Loucy (cell line): Measurements from ENCODE around the gene RAB3GAP1.

Experiments used
- H2AFZ ChIP-seq: fragments of 200-600 bp; sonication (generic); 2 replicates; pipeline ENCODE4 v1.6.0; 2016; ENCODE audit warnings: antibody characterized with exemption, mild to moderate bottlenecking, low read length, moderate library complexity
- H3F3A ChIP-seq: fragments of 200-600 bp; 2 replicates; pipeline ENCODE4 v1.6.0; 2016; ENCODE audit warnings: antibody characterized with exemption, low read depth, mild to moderate bottlenecking
- H3K27me3 ChIP-seq: fragments of 200-600 bp; sonication (generic); 2 replicates; pipeline ENCODE4 v1.6.1; 2014; ENCODE audit warnings: low read length, mild to moderate bottlenecking; ENCODE audit not compliant: insufficient read depth, poor library complexity, severe bottlenecking
- H3K36me3 ChIP-seq: fragments of 200-600 bp; sonication (generic); 2 replicates; pipeline ENCODE4 v1.6.1; 2016; ENCODE audit warnings: low read length; ENCODE audit not compliant: insufficient read depth
- H3K4me1 ChIP-seq: fragments of 200-600 bp; sonication (generic); 2 replicates; pipeline ENCODE4 v1.5.1; 2014; ENCODE audit warnings: low read length, mild to moderate bottlenecking; ENCODE audit not compliant: insufficient read depth, poor library complexity, severe bottlenecking
- H3K4me2 ChIP-seq: fragments of 200-600 bp; sonication (generic); 2 replicates; pipeline ENCODE4 v1.6.0; 2014; ENCODE audit warnings: antibody characterized with exemption, low read length, low read depth, mild to moderate bottlenecking; ENCODE audit not compliant: poor library complexity, severe bottlenecking
- H3K4me3 ChIP-seq: fragments of 200-600 bp; sonication (generic); 2 replicates; pipeline ENCODE4 v1.5.1; 2014; ENCODE audit warnings: low read length, mild to moderate bottlenecking, mixed read lengths; ENCODE audit not compliant: poor library complexity, severe bottlenecking
- H3K79me2 ChIP-seq: fragments of 200-600 bp; sonication (generic); 2 replicates; pipeline ENCODE4 v1.6.1; 2014; ENCODE audit warnings: low read length; ENCODE audit not compliant: insufficient read depth
- H3K9ac ChIP-seq: fragments of 200-600 bp; sonication (generic); 2 replicates; pipeline ENCODE4 v1.6.0; 2014; ENCODE audit warnings: mild to moderate bottlenecking, low read depth, low read length, moderate library complexity; ENCODE audit not compliant: poor library complexity, severe bottlenecking
- H3K9me2 ChIP-seq: fragments of 200-600 bp; sonication (generic); replicated peaks from 2 replicates; pipeline ENCODE4 v1.6.1; 2016; ENCODE audit warnings: low read depth, low read length, mixed read lengths
- H3K9me3 ChIP-seq: fragments of 200-600 bp; sonication (generic); 2 replicates; pipeline ENCODE4 v1.6.1; 2014; ENCODE audit warnings: mild to moderate bottlenecking, antibody characterized with exemption, low read length, low read depth; ENCODE audit not compliant: insufficient read depth
- H4K20me1 ChIP-seq: fragments of 200-600 bp; sonication (generic); 2 replicates; pipeline ENCODE4 v1.6.0; 2014; ENCODE audit warnings: antibody characterized with exemption, low read length, mild to moderate bottlenecking; ENCODE audit not compliant: insufficient read depth, poor library complexity, severe bottlenecking
- CTCF ChIP-seq: fragments of 200-600 bp; sonication (generic); conservative IDR thresholded peaks from 2 replicates; pipeline ENCODE4 v1.5.1; 2014; ENCODE audit warnings: mild to moderate bottlenecking, antibody characterized with exemption, low read length
- EZH2phosphoT487 ChIP-seq: fragments of 200-600 bp; IDR thresholded peaks from 2 replicates; pipeline ENCODE4 v1.6.1; 2018; ENCODE audit warnings: antibody characterized with exemption, mild to moderate bottlenecking, moderate library complexity, borderline replicate concordance

Gene RAB3GAP1

GRCh38 chr2:135011633-135012032 is 40.5 kb upstream of the RAB3GAP1 start:
- TF ChIP-seq EZH2phosphoT487 (no peak), CTCF (no peak)
- Histone ChIP-seq H3K9me3 (no peaks in the 10 kb centered on the region), H3F3A (no peaks in the 10 kb centered on the region), H4K20me1 (no peaks in the 10 kb centered on the region), H3K4me2 (no peak overlapping the region), H3K9ac (no peak overlapping the region), H3K4me1 (no peaks in the 10 kb centered on the region), H3K79me2 (no peaks in the 10 kb centered on the region), H3K4me3 (no peak overlapping the region), H3K36me3 (no peaks in the 10 kb centered on the region), H3K27me3 (no peaks in the 10 kb centered on the region), H2AFZ (no peak overlapping the region), H3K9me2 (no peaks in the 10 kb centered on the region)

GRCh38 chr2:135021618-135022017 is 30.5 kb upstream of the RAB3GAP1 start:
- H2AFZ ChIP-seq = no peak overlapping the region
- H3K9me3 ChIP-seq = no peaks in the 10 kb centered on the region
- no peaks in the 10 kb centered on the region for H3F3A ChIP-seq
- no peak overlapping the region for H3K4me3 ChIP-seq
- no peak for TF ChIP-seq CTCF
- TF ChIP-seq EZH2phosphoT487 = no peak
- no peaks in the 10 kb centered on the region for H3K9me2 ChIP-seq
- H3K27me3 ChIP-seq = no peaks in the 10 kb centered on the region
- no peaks in the 10 kb centered on the region for H4K20me1 ChIP-seq
- no peaks in the 10 kb centered on the region for H3K4me1 ChIP-seq
- H3K36me3 ChIP-seq = no peaks in the 10 kb centered on the region
- H3K79me2 ChIP-seq = no peaks in the 10 kb centered on the region
- H3K9ac ChIP-seq = no peak overlapping the region
- no peak overlapping the region for H3K4me2 ChIP-seq

- Histone ChIP-seq H2AFZ (no peak overlapping the region), H3F3A (no peaks in the 10 kb centered on the region), H3K9me2 (no peaks in the 10 kb centered on the region), H3K9ac (no peak overlapping the region), H3K4me2 (no peak overlapping the region), H3K79me2 (no peaks in the 10 kb centered on the region), H3K4me3 (no peak overlapping the region), H3K4me1 (no peaks in the 10 kb centered on the region), H3K36me3 (no peaks in the 10 kb centered on the region), H4K20me1 (no peaks in the 10 kb centered on the region), H3K9me3 (no peaks in the 10 kb centered on the region), H3K27me3 (no peaks in the 10 kb centered on the region)
- TF ChIP-seq EZH2phosphoT487 (no peak), CTCF (no peak)
Observed at GRCh38 chr2:135022952-135023880, 28.9 kb upstream of the RAB3GAP1 start.
